Measurements from ENCODE around the gene CMTR2.

The CMTR2 gene

GRCh38 chr16:71282943-71283342, 6.3 kb downstream of the CMTR2 start:
- Histone ChIP-seq H3K79me2 (ENCODE audit: control insufficient read depth, insufficient read depth, low read length, unreplicated experiment) (peaks cover 16% of the 10 kb centered on the region), H3K36me3 (ENCODE audit: insufficient read depth, low read length) (peaks cover 25% of the 10 kb centered on the region), H3K27ac (ENCODE audit: low read depth, low read length) (no peak overlapping the region), H3K4me3 (ENCODE audit: low read depth, low read length) (no peak overlapping the region), H3K4me1 (ENCODE audit: control insufficient read depth, insufficient read depth, low read length, unreplicated experiment) (peaks cover 2% of the 10 kb centered on the region), H3K27me3 (ENCODE audit: insufficient read depth, low read length) (no peaks in the 10 kb centered on the region), H2AFZ (ENCODE audit: low read length, unreplicated experiment) (no peak overlapping the region)

- H3K36me3 ChIP-seq (ENCODE audit: insufficient read depth, low read length): no peaks in the 10 kb centered on the region
- H3K27ac ChIP-seq (ENCODE audit: low read depth, low read length): no peak overlapping the region
- H2AFZ ChIP-seq (ENCODE audit: low read length, unreplicated experiment): no peak overlapping the region
- H3K79me2 ChIP-seq (ENCODE audit: control insufficient read depth, insufficient read depth, low read length, unreplicated experiment): no peaks in the 10 kb centered on the region
- no peaks in the 10 kb centered on the region for H3K4me1 ChIP-seq (ENCODE audit: control insufficient read depth, insufficient read depth, low read length, unreplicated experiment)
- H3K27me3 ChIP-seq (ENCODE audit: insufficient read depth, low read length): peaks cover 10% of the 10 kb centered on the region; the same call in 1 of the 2 replicates
- H3K4me3 ChIP-seq (ENCODE audit: low read depth, low read length): no peak overlapping the region
Measured at GRCh38 chr16:71276589-71277334, 12.4 kb downstream of the CMTR2 start.

GRCh38 chr16:71273384-71273783, 15.8 kb downstream of the CMTR2 start:
- Histone ChIP-seq H2AFZ (ENCODE audit: low read length, unreplicated experiment) (no peak overlapping the region), H3K4me1 (ENCODE audit: control insufficient read depth, insufficient read depth, low read length, unreplicated experiment) (no peaks in the 10 kb centered on the region)

GRCh38 chr16:71264299-71264698, 24.9 kb downstream of the CMTR2 start:
- Histone ChIP-seq H3K4me3 (ENCODE audit: low read depth, low read length) (no peak overlapping the region), H3K27ac (ENCODE audit: low read depth, low read length) (no peak overlapping the region), H2AFZ (ENCODE audit: low read length, unreplicated experiment) (no peak overlapping the region), H3K36me3 (ENCODE audit: insufficient read depth, low read length) (no peaks in the 10 kb centered on the region), H3K79me2 (ENCODE audit: control insufficient read depth, insufficient read depth, low read length, unreplicated experiment) (no peaks in the 10 kb centered on the region), H3K4me1 (ENCODE audit: control insufficient read depth, insufficient read depth, low read length, unreplicated experiment) (no peaks in the 10 kb centered on the region), H3K27me3 (ENCODE audit: insufficient read depth, low read length) (peaks cover 63% of the 10 kb centered on the region)

More at GRCh38 chr16:71273384-71273783, 15.8 kb downstream of the CMTR2 start:
- Histone ChIP-seq H3K79me2 (ENCODE audit: control insufficient read depth, insufficient read depth, low read length, unreplicated experiment) (no peaks in the 10 kb centered on the region), H3K27me3 (ENCODE audit: insufficient read depth, low read length) (peaks cover 40% of the 10 kb centered on the region), H3K4me3 (ENCODE audit: low read depth, low read length) (no peak overlapping the region), H3K36me3 (ENCODE audit: insufficient read depth, low read length) (no peaks in the 10 kb centered on the region), H3K27ac (ENCODE audit: low read depth, low read length) (no peak overlapping the region)

GRCh38 chr16:71263582-71263981, 25.6 kb downstream of the CMTR2 start:
- Histone ChIP-seq H2AFZ (ENCODE audit: low read length, unreplicated experiment) (no peak overlapping the region), H3K4me1 (ENCODE audit: control insufficient read depth, insufficient read depth, low read length, unreplicated experiment) (no peaks in the 10 kb centered on the region), H3K27ac (ENCODE audit: low read depth, low read length) (no peak overlapping the region), H3K79me2 (ENCODE audit: control insufficient read depth, insufficient read depth, low read length, unreplicated experiment) (no peaks in the 10 kb centered on the region), H3K36me3 (ENCODE audit: insufficient read depth, low read length) (no peaks in the 10 kb centered on the region), H3K4me3 (ENCODE audit: low read depth, low read length) (no peak overlapping the region), H3K27me3 (ENCODE audit: insufficient read depth, low read length) (peaks cover 62% of the 10 kb centered on the region)

- Histone ChIP-seq H3K27ac (ENCODE audit: low read depth, low read length) (no peak overlapping the region), H3K36me3 (ENCODE audit: insufficient read depth, low read length) (no peaks in the 10 kb centered on the region), H3K27me3 (ENCODE audit: insufficient read depth, low read length) (peaks cover 71% of the 10 kb centered on the region), H3K4me1 (ENCODE audit: control insufficient read depth, insufficient read depth, low read length, unreplicated experiment) (no peaks in the 10 kb centered on the region), H2AFZ (ENCODE audit: low read length, unreplicated experiment) (no peak overlapping the region), H3K79me2 (ENCODE audit: control insufficient read depth, insufficient read depth, low read length, unreplicated experiment) (no peaks in the 10 kb centered on the region), H3K4me3 (ENCODE audit: low read depth, low read length) (no peak overlapping the region)
Measured at GRCh38 chr16:71262391-71262790, 26.8 kb downstream of the CMTR2 start.

- Histone ChIP-seq H2AFZ (ENCODE audit: low read length, unreplicated experiment) (no peak overlapping the region), H3K36me3 (ENCODE audit: insufficient read depth, low read length) (no peaks in the 10 kb centered on the region), H3K27me3 (ENCODE audit: insufficient read depth, low read length) (peaks cover 84% of the 10 kb centered on the region), H3K4me1 (ENCODE audit: control insufficient read depth, insufficient read depth, low read length, unreplicated experiment) (no peaks in the 10 kb centered on the region), H3K4me3 (ENCODE audit: low read depth, low read length) (no peak overlapping the region), H3K27ac (ENCODE audit: low read depth, low read length) (no peak overlapping the region), H3K79me2 (ENCODE audit: control insufficient read depth, insufficient read depth, low read length, unreplicated experiment) (no peaks in the 10 kb centered on the region)
Measured at GRCh38 chr16:71260995-71261394, 28.2 kb downstream of the CMTR2 start.

GRCh38 chr16:71259086-71259485, 30.1 kb downstream of the CMTR2 start:
- H3K36me3 ChIP-seq (ENCODE audit: insufficient read depth, low read length): no peaks in the 10 kb centered on the region
- no peaks in the 10 kb centered on the region for H3K79me2 ChIP-seq (ENCODE audit: control insufficient read depth, insufficient read depth, low read length, unreplicated experiment)
- H3K27ac ChIP-seq (ENCODE audit: low read depth, low read length): no peak overlapping the region
- peaks cover 91% of the 10 kb centered on the region for H3K27me3 ChIP-seq (ENCODE audit: insufficient read depth, low read length)
- no peak overlapping the region for H3K4me3 ChIP-seq (ENCODE audit: low read depth, low read length)
- H3K4me1 ChIP-seq (ENCODE audit: control insufficient read depth, insufficient read depth, low read length, unreplicated experiment): no peaks in the 10 kb centered on the region
- no peak overlapping the region for H2AFZ ChIP-seq (ENCODE audit: low read length, unreplicated experiment)

GRCh38 chr16:71258372-71258771, 30.8 kb downstream of the CMTR2 start:
- Histone ChIP-seq H2AFZ (ENCODE audit: low read length, unreplicated experiment) (no peak overlapping the region), H3K4me1 (ENCODE audit: control insufficient read depth, insufficient read depth, low read length, unreplicated experiment) (no peaks in the 10 kb centered on the region), H3K27ac (ENCODE audit: low read depth, low read length) (no peak overlapping the region), H3K4me3 (ENCODE audit: low read depth, low read length) (no peak overlapping the region), H3K36me3 (ENCODE audit: insufficient read depth, low read length) (no peaks in the 10 kb centered on the region), H3K79me2 (ENCODE audit: control insufficient read depth, insufficient read depth, low read length, unreplicated experiment) (no peaks in the 10 kb centered on the region), H3K27me3 (ENCODE audit: insufficient read depth, low read length) (peaks cover 84% of the 10 kb centered on the region)

GRCh38 chr16:71257768-71258167, 31.4 kb downstream of the CMTR2 start:
- Histone ChIP-seq H3K27ac (ENCODE audit: low read depth, low read length) (no peak overlapping the region), H3K27me3 (ENCODE audit: insufficient read depth, low read length) (peaks cover 79% of the 10 kb centered on the region), H3K4me3 (ENCODE audit: low read depth, low read length) (no peak overlapping the region), H3K36me3 (ENCODE audit: insufficient read depth, low read length) (no peaks in the 10 kb centered on the region), H3K4me1 (ENCODE audit: control insufficient read depth, insufficient read depth, low read length, unreplicated experiment) (no peaks in the 10 kb centered on the region), H2AFZ (ENCODE audit: low read length, unreplicated experiment) (no peak overlapping the region), H3K79me2 (ENCODE audit: control insufficient read depth, insufficient read depth, low read length, unreplicated experiment) (no peaks in the 10 kb centered on the region)

- H3K4me3 ChIP-seq (ENCODE audit: low read depth, low read length): no peak overlapping the region
- peaks cover 73% of the 10 kb centered on the region for H3K27me3 ChIP-seq (ENCODE audit: insufficient read depth, low read length)
- no peaks in the 10 kb centered on the region for H3K36me3 ChIP-seq (ENCODE audit: insufficient read depth, low read length)
Measured at GRCh38 chr16:71255721-71256120, 33.5 kb downstream of the CMTR2 start.

More at GRCh38 chr16:71255721-71256120, 33.5 kb downstream of the CMTR2 start:
- Histone ChIP-seq H3K79me2 (ENCODE audit: control insufficient read depth, insufficient read depth, low read length, unreplicated experiment) (no peaks in the 10 kb centered on the region), H2AFZ (ENCODE audit: low read length, unreplicated experiment) (no peak overlapping the region), H3K27ac (ENCODE audit: low read depth, low read length) (no peak overlapping the region), H3K4me1 (ENCODE audit: control insufficient read depth, insufficient read depth, low read length, unreplicated experiment) (no peaks in the 10 kb centered on the region)
